ENCODE measurements around the gene PAQR9. TPM values are rescaled to one million over a fixed set of nuclear protein-coding genes. Genes with fewer than 3 reads are reported as not detected.

PAQR9 gene
- total RNA-seq, 1 experiment from 2014 or later, result not detected

GRCh38 chr3:142940000-142940399 is 23.5 kb downstream of the PAQR9 start:
- H3K4me3 Mint-ChIP-seq (ENCODE audit: unreplicated experiment), result no peak overlapping the region
- Histone ChIP-seq H3K4me1 (peaks cover 5% of the 10 kb centered on the region; the same call in 1 of the 2 replicates), H3K27me3 (replicated peaks; ENCODE audit: control insufficient read depth, insufficient read depth, low read length) (no peaks in the 10 kb centered on the region), H3K9me3 (no peaks in the 10 kb centered on the region), H3K36me3 (ENCODE audit: control insufficient read depth, insufficient read depth, low read length) (no peaks in the 10 kb centered on the region), H3K4me3 (ENCODE audit: low read depth, low read length) (no peak overlapping the region)
- DNase-seq, result no peak
- no peak overlapping the region for H3K27ac Mint-ChIP-seq (ENCODE audit: unreplicated experiment)
- H3K4me1 Mint-ChIP-seq (ENCODE audit: low read depth, unreplicated experiment), result peaks cover 6% of the 10 kb centered on the region
- CTCF ChIA-PET, result no interaction called here
- POLR2A ChIA-PET, result no interaction called here
- no peaks in the 10 kb centered on the region for H3K36me3 Mint-ChIP-seq (ENCODE audit: insufficient read depth, unreplicated experiment)
- no peaks in the 10 kb centered on the region for H3K9me3 Mint-ChIP-seq (ENCODE audit: unreplicated experiment)
- TF ChIP-seq CTCF (IDR thresholded peaks at IDR 0.05; ENCODE audit: insufficient read depth in 1 of 2, low read depth in 1 of 2, low read length in 1 of 2, severe bottlenecking in 1 of 2, unreplicated experiment in 1 of 2), result no peak
- peaks cover 7% of the 10 kb centered on the region for H3K27me3 Mint-ChIP-seq (ENCODE audit: insufficient read depth, unreplicated experiment)
- BruUV-seq (replicated peaks), result no TSS peak
- intact Hi-C loops (cut with micrococcal nuclease; ENCODE audit: unreplicated experiment), result no loop called here

GRCh38 chr3:142935963-142936362 is 27.5 kb downstream of the PAQR9 start:
- no peaks in the 10 kb centered on the region; the same call in 1 of the 2 replicates for H3K27me3 ChIP-seq (replicated peaks; ENCODE audit: control insufficient read depth, insufficient read depth, low read length)
- no peak overlapping the region for H3K4me3 ChIP-seq (ENCODE audit: low read depth, low read length)
- Mint-ChIP-seq H3K27me3 (ENCODE audit: insufficient read depth, unreplicated experiment) (peaks cover 5% of the 10 kb centered on the region), H3K27ac (ENCODE audit: unreplicated experiment) (no peak overlapping the region), H3K4me1 (ENCODE audit: low read depth, unreplicated experiment) (peaks cover 6% of the 10 kb centered on the region), H3K9me3 (ENCODE audit: unreplicated experiment) (no peaks in the 10 kb centered on the region), H3K36me3 (ENCODE audit: insufficient read depth, unreplicated experiment) (no peaks in the 10 kb centered on the region), H3K4me3 (ENCODE audit: unreplicated experiment) (no peak overlapping the region)
- H3K4me1 ChIP-seq, result peaks cover 5% of the 10 kb centered on the region; the same call in 1 of the 2 replicates
- DNase-seq, result no peak
- no TSS peak for BruUV-seq (replicated peaks)
- CTCF ChIA-PET, result no interaction called here
- no peaks in the 10 kb centered on the region for H3K9me3 ChIP-seq
- H3K36me3 ChIP-seq (ENCODE audit: control insufficient read depth, insufficient read depth, low read length), result no peaks in the 10 kb centered on the region
- no peak for TF ChIP-seq CTCF (IDR thresholded peaks at IDR 0.05; ENCODE audit: insufficient read depth in 1 of 2, low read depth in 1 of 2, low read length in 1 of 2, severe bottlenecking in 1 of 2, unreplicated experiment in 1 of 2)
- POLR2A ChIA-PET, result no interaction called here
- intact Hi-C loops (cut with micrococcal nuclease; ENCODE audit: unreplicated experiment), result no loop called here

- Histone ChIP-seq H3K4me1 (0 out of 2 replicates have a peak, but pooled peaks cover under 1% of the 10 kb centered on the region), H3K9me3 (no peaks in the 10 kb centered on the region), H3K36me3 (ENCODE audit: control insufficient read depth, insufficient read depth, low read length) (no peaks in the 10 kb centered on the region), H3K4me3 (ENCODE audit: low read depth, low read length) (no peak overlapping the region), H3K27me3 (replicated peaks; ENCODE audit: control insufficient read depth, insufficient read depth, low read length) (no peaks in the 10 kb centered on the region; the same call in 1 of the 2 replicates)
- ChIA-PET CTCF (no interaction called here), POLR2A (no interaction called here)
- TF ChIP-seq CTCF (IDR thresholded peaks at IDR 0.05; ENCODE audit: insufficient read depth in 1 of 2, low read depth in 1 of 2, low read length in 1 of 2, severe bottlenecking in 1 of 2, unreplicated experiment in 1 of 2), result no peak
- no peaks in the 10 kb centered on the region for H3K36me3 Mint-ChIP-seq (ENCODE audit: insufficient read depth, unreplicated experiment)
- peaks cover 5% of the 10 kb centered on the region for H3K27me3 Mint-ChIP-seq (ENCODE audit: insufficient read depth, unreplicated experiment)
- DNase-seq, result no peak
- no peak overlapping the region for H3K4me3 Mint-ChIP-seq (ENCODE audit: unreplicated experiment)
- H3K4me1 Mint-ChIP-seq (ENCODE audit: low read depth, unreplicated experiment), result no peaks in the 10 kb centered on the region
- H3K9me3 Mint-ChIP-seq (ENCODE audit: unreplicated experiment), result no peaks in the 10 kb centered on the region
- no TSS peak for BruUV-seq (replicated peaks)
- intact Hi-C loops (cut with micrococcal nuclease; ENCODE audit: unreplicated experiment), result no loop called here
- no peak overlapping the region for H3K27ac Mint-ChIP-seq (ENCODE audit: unreplicated experiment)
Observed at GRCh38 chr3:142934887-142935269, 28.6 kb downstream of the PAQR9 start.

Data from Caco-2 (cell line).